ENCODE measurements around the gene TNFRSF11A. TPM values are rescaled to one million over a fixed set of nuclear protein-coding genes. Genes with fewer than 3 reads are reported as not detected.

Gene TNFRSF11A
- total RNA-seq, 1 donor from 2014 or later, result 0.75 TPM

DNA sequence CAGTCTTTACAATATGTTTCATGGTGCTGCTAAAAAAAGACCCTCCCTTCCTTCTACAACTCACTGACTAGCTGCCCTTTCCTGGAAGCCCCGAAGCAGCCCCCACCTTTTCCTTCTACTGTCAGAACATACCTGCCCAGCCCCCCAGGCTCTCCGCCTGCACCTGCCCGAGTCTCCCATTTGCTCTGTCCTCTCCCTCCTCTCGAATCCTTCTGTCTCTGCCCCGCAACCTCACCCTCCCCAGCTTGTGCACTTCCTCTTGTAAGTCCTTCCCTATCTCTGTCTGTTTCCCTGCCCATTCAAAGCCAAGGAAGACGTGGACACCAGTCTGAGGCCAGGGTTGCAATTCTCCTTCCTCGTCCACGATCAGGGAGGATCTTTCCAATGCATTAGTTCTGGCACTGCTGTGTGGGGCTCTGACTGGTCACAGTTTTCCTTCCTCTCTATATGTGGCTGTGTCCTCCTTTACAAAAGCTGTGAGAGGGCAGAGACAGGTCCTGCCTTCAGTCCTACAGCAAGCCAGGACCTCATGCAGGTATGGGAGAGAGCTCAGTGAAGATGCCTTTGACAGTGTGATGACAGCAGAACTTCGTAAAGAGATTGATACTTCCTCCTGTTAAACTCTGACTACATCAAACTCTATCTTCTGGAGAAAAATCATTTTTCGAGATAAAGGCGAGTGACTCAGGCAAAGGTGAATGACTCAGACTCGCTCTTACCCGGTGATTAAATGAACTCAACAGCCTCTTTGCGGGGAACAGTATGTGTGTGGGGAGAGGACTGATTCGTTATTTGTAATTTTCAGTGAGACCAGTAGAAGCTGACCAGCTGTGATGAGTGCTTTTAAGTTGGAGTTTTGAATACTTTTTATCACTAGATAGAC, 14.2 kb downstream of the TNFRSF11A start:
- Histone ChIP-seq H3K36me3 (ENCODE audit: insufficient read depth, low read length) (no peaks in the 10 kb centered on the region), H3K79me2 (ENCODE audit: insufficient read depth, low read length) (no peaks in the 10 kb centered on the region), H3K27me3 (ENCODE audit: insufficient read depth, low read length) (peaks cover 12% of the 10 kb centered on the region), H3K27ac (ENCODE audit: low read depth, low read length) (no peak overlapping the region), H3K4me3 (ENCODE audit: insufficient read depth, low read depth, low read length) (no peak overlapping the region), H3K9ac (ENCODE audit: low read length) (no peak overlapping the region), H3K9me3 (ENCODE audit: insufficient read depth, low read depth, low read length) (no peaks in the 10 kb centered on the region), H3K4me2 (ENCODE audit: low read length) (peak overlapping the region; percentile 81), H3K4me1 (ENCODE audit: insufficient read depth, low read length) (peaks cover 15% of the 10 kb centered on the region), H4K20me1 (ENCODE audit: insufficient read depth, low read length) (no peaks in the 10 kb centered on the region), H2AFZ (ENCODE audit: low read depth, low read length) (no peak overlapping the region)
- TF ChIP-seq, protein P1, sequence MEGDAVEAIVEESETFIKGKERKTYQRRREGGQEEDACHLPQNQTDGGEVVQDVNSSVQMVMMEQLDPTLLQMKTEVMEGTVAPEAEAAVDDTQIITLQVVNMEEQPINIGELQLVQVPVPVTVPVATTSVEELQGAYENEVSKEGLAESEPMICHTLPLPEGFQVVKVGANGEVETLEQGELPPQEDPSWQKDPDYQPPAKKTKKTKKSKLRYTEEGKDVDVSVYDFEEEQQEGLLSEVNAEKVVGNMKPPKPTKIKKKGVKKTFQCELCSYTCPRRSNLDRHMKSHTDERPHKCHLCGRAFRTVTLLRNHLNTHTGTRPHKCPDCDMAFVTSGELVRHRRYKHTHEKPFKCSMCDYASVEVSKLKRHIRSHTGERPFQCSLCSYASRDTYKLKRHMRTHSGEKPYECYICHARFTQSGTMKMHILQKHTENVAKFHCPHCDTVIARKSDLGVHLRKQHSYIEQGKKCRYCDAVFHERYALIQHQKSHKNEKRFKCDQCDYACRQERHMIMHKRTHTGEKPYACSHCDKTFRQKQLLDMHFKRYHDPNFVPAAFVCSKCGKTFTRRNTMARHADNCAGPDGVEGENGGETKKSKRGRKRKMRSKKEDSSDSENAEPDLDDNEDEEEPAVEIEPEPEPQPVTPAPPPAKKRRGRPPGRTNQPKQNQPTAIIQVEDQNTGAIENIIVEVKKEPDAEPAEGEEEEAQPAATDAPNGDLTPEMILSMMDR (IDR thresholded peaks at IDR 0.05; ENCODE audit: insufficient read depth, low read depth, low read length), result no peak
- TF ChIP-seq EZH2 (IDR thresholded peaks at IDR 0.05; ENCODE audit: insufficient read depth, low read length), result no peak
- Mint-ChIP-seq H3K27ac (ENCODE audit: unreplicated experiment) (no peak overlapping the region), H3K4me3 (ENCODE audit: unreplicated experiment) (no peak overlapping the region), H3K4me1 (ENCODE audit: low read depth, unreplicated experiment) (peaks cover 11% of the 10 kb centered on the region), H3K9me3 (ENCODE audit: unreplicated experiment) (peaks cover 2% of the 10 kb centered on the region), H3K27me3 (ENCODE audit: low read depth, unreplicated experiment) (peaks cover 14% of the 10 kb centered on the region), H3K36me3 (ENCODE audit: low read depth, unreplicated experiment) (peaks cover 2% of the 10 kb centered on the region)
- DNase-seq (ENCODE audit: low read depth), result peak; percentile 87
- peak; percentile 91 for FAIRE-seq

DNA sequence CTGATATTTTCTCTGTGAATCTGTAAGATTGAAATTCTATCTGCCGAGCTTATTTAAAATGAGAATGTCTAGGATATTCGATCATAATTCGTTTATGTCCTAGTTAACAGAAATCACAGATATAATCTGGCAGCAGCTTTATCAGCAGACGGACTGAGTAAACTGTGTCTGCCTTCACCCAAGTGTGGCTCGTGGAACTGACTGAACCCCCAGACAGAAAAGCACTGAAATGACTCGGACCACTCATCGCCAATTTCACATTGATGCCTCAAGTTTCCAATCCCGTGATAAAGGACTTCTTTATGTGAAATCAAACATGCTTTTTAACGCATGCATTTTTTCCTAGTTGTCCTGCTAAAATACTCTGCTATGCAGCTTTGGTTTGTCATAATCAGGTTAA, 15.9 kb downstream of the TNFRSF11A start:
- Histone ChIP-seq H3K9me3 (ENCODE audit: insufficient read depth, low read depth, low read length) (no peaks in the 10 kb centered on the region), H3K27ac (ENCODE audit: low read depth, low read length) (no peak overlapping the region), H3K79me2 (ENCODE audit: insufficient read depth, low read length) (no peaks in the 10 kb centered on the region), H3K36me3 (ENCODE audit: insufficient read depth, low read length) (no peaks in the 10 kb centered on the region), H3K4me2 (ENCODE audit: low read length) (no peak overlapping the region), H3K9ac (ENCODE audit: low read length) (no peak overlapping the region), H4K20me1 (ENCODE audit: insufficient read depth, low read length) (no peaks in the 10 kb centered on the region), H3K4me1 (ENCODE audit: insufficient read depth, low read length) (peaks cover 14% of the 10 kb centered on the region), H3K4me3 (ENCODE audit: insufficient read depth, low read depth, low read length) (no peak overlapping the region), H2AFZ (ENCODE audit: low read depth, low read length) (no peak overlapping the region), H3K27me3 (ENCODE audit: insufficient read depth, low read length) (peaks cover 26% of the 10 kb centered on the region)
- no peak for FAIRE-seq
- no peak overlapping the region for H3K27ac Mint-ChIP-seq (ENCODE audit: unreplicated experiment)
- no peak for DNase-seq (ENCODE audit: low read depth)
- peaks cover 22% of the 10 kb centered on the region for H3K27me3 Mint-ChIP-seq (ENCODE audit: low read depth, unreplicated experiment)
- no peaks in the 10 kb centered on the region for H3K9me3 Mint-ChIP-seq (ENCODE audit: unreplicated experiment)
- no peaks in the 10 kb centered on the region for H3K36me3 Mint-ChIP-seq (ENCODE audit: low read depth, unreplicated experiment)
- peaks cover 11% of the 10 kb centered on the region for H3K4me1 Mint-ChIP-seq (ENCODE audit: low read depth, unreplicated experiment)
- TF ChIP-seq, protein P1 (IDR thresholded peaks at IDR 0.05; ENCODE audit: insufficient read depth, low read depth, low read length), result no peak
- TF ChIP-seq EZH2 (IDR thresholded peaks at IDR 0.05; ENCODE audit: insufficient read depth, low read length), result no peak
- no peak overlapping the region for H3K4me3 Mint-ChIP-seq (ENCODE audit: unreplicated experiment)

DNA sequence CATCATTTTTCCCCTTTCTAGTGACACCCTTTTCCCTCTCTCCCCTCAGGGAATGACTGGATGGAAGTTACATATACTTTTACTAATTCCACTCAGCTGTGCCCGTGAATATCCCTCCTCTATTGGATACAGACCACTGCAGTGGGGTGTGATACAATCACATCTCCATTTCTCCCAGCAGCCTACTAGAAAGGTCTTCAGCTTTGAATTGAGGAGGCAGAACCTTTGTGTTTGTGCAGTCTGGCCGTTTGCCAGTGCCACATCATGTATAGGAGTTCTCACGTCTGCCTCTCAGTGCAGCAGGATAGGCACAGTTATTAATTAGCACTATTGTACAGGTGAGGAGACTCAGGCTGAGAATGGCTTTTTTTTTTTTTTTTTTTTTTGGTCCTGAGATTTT, 16.4 kb downstream of the TNFRSF11A start:
- Mint-ChIP-seq H3K36me3 (ENCODE audit: low read depth, unreplicated experiment) (no peaks in the 10 kb centered on the region), H3K4me1 (ENCODE audit: low read depth, unreplicated experiment) (peaks cover 11% of the 10 kb centered on the region), H3K4me3 (ENCODE audit: unreplicated experiment) (no peak overlapping the region), H3K9me3 (ENCODE audit: unreplicated experiment) (no peaks in the 10 kb centered on the region), H3K27ac (ENCODE audit: unreplicated experiment) (no peak overlapping the region), H3K27me3 (ENCODE audit: low read depth, unreplicated experiment) (peaks cover 23% of the 10 kb centered on the region)
- Histone ChIP-seq H3K4me1 (ENCODE audit: insufficient read depth, low read length) (peaks cover 14% of the 10 kb centered on the region), H4K20me1 (ENCODE audit: insufficient read depth, low read length) (no peaks in the 10 kb centered on the region), H3K4me2 (ENCODE audit: low read length) (no peak overlapping the region), H3K9ac (ENCODE audit: low read length) (no peak overlapping the region), H3K79me2 (ENCODE audit: insufficient read depth, low read length) (no peaks in the 10 kb centered on the region), H3K9me3 (ENCODE audit: insufficient read depth, low read depth, low read length) (no peaks in the 10 kb centered on the region), H2AFZ (ENCODE audit: low read depth, low read length) (no peak overlapping the region), H3K27ac (ENCODE audit: low read depth, low read length) (no peak overlapping the region), H3K27me3 (ENCODE audit: insufficient read depth, low read length) (peaks cover 31% of the 10 kb centered on the region), H3K4me3 (ENCODE audit: insufficient read depth, low read depth, low read length) (no peak overlapping the region), H3K36me3 (ENCODE audit: insufficient read depth, low read length) (no peaks in the 10 kb centered on the region)
- TF ChIP-seq EZH2 (IDR thresholded peaks at IDR 0.05; ENCODE audit: insufficient read depth, low read length), result no peak
- TF ChIP-seq, protein P1 (IDR thresholded peaks at IDR 0.05; ENCODE audit: insufficient read depth, low read depth, low read length), result no peak
- FAIRE-seq (no peak), DNase-seq (ENCODE audit: low read depth) (no peak)

Measured in astrocyte (in vitro differentiated cells and primary cell).